HCT116 (cell line): ENCODE measurements around the gene RHNO1. TPM values are rescaled to one million over a fixed set of nuclear protein-coding genes. Genes with fewer than 3 reads are reported as not detected.

Experiments used
- ATAC-seq: fragments of 200-7000 bp; cut with Tn5 transposase; 2 replicates; pipeline ENCODE4 v1.9.1; 2020; ENCODE audit warnings: mild to moderate bottlenecking, moderate library complexity
- BruUV-seq: library from RNA; stranded (reverse); fragments of 400-500 nt; replicated peaks from 2 replicates; lab custom pipeline; 2021; lab: Mats Ljungman, UMichigan
- CTCF ChIA-PET: fragments of 300-600 bp; sonication (Branson Sonifier 250); formaldehyde crosslinking; loops from one replicate; lab custom pipeline; 2021; ENCODE audit warnings: antibody characterized with exemption; lab: Charles Lee
- POLR2A ChIA-PET: fragments of 300-600, 350-600 bp; sonication (Branson Sonifier 250); formaldehyde crosslinking; loops from one replicate; lab custom pipeline; 2021; ENCODE audit warnings: antibody characterized with exemption; lab: Charles Lee
- RAD21 ChIA-PET, 2 experiments: fragments of 300-600 bp; sonication (Branson Sonifier 250); formaldehyde crosslinking; loops; one replicate each; lab custom pipeline; 2023; ENCODE audit warnings: low total read pairs in 2 of 2; ENCODE audit not compliant: uncharacterized antibody in 2 of 2, unreplicated experiment in 2 of 2, low non-redundant PET in 1 of 2; lab: Charles Lee
- DNase-seq: peaks from one replicate; pipeline ENCODE4 v3.0.0-alpha.2; 2010; ENCODE audit warnings: low read depth, low spot score
- H2AFZ ChIP-seq: fragments of 200-600 bp; shearing (Covaris generic), sonication (generic); 2 replicates; pipeline ENCODE4 v1.6.1; 2017; ENCODE audit warnings: low read depth, mixed run types, mixed read lengths, antibody characterized with exemption, low read length; ENCODE audit not compliant: poor library complexity, severe bottlenecking
- H3K27ac ChIP-seq: 2 replicates; pipeline ENCODE4 v1.5.1; 2012; ENCODE audit warnings: low read depth, low read length
- H3K27me3 ChIP-seq: fragments of 200-600 bp; sonication (generic); 2 replicates; pipeline ENCODE4 v1.6.1; 2016; ENCODE audit warnings: mixed run types, low read length, mixed read lengths; ENCODE audit not compliant: insufficient read depth
- H3K36me3 ChIP-seq, 2 experiments: fragments of 200-500 bp in 1 of 2; fragments of 200-600 bp in 1 of 2; sonication (Bioruptor generic) in 1 of 2; sonication (generic) in 1 of 2; 2 replicates each; pipeline versions ENCODE4 v1.5.1 to v1.6.1; 2014 to 2016; ENCODE audit warnings: low read length in 2 of 2, inconsistent platforms in 1 of 2, mixed read lengths in 1 of 2, mixed run types in 1 of 2; ENCODE audit not compliant: insufficient read depth in 2 of 2, control insufficient read depth in 1 of 2
- H3K4me1 ChIP-seq, 2 experiments: fragments of 200-600 bp in 1 of 2; sonication (generic) in 1 of 2; 2 replicates each; pipeline versions ENCODE4 v1.5.1 to v1.6.1; 2012 to 2017; ENCODE audit warnings: low read length in 2 of 2, inconsistent platforms in 1 of 2, mild to moderate bottlenecking in 1 of 2, mixed read lengths in 1 of 2, mixed run types in 1 of 2, moderate library complexity in 1 of 2; ENCODE audit not compliant: insufficient read depth in 2 of 2, control insufficient read depth in 1 of 2
- H3K4me2 ChIP-seq: fragments of 200-600 bp; sonication (generic); 2 replicates; pipeline ENCODE4 v1.6.1; 2017; ENCODE audit warnings: mixed run types, low read length, mixed read lengths
- H3K4me3 ChIP-seq, 2 experiments: fragments of 200-600 bp in 1 of 2; sonication (generic) in 1 of 2; replicated peaks in 1 of 2; 2 replicates each; pipeline ENCODE4 v1.5.1; 2011 to 2016; ENCODE audit warnings: low read length in 2 of 2, control low read depth in 1 of 2, low read depth in 1 of 2, mild to moderate bottlenecking in 1 of 2, mixed read lengths in 1 of 2, mixed run types in 1 of 2
- H3K79me2 ChIP-seq: fragments of 200-600 bp; sonication (generic); 2 replicates; pipeline ENCODE4 v1.6.1; 2017; ENCODE audit warnings: mild to moderate bottlenecking, mixed run types, low read length, moderate library complexity, mixed read lengths; ENCODE audit not compliant: insufficient read depth
- H3K9ac ChIP-seq: fragments of 200-600 bp; sonication (generic); 2 replicates; pipeline ENCODE4 v1.6.1; 2016; ENCODE audit warnings: low read length, mixed read lengths
- H3K9me2 ChIP-seq: fragments of 200-600 bp; sonication (generic), shearing (Covaris generic); 2 replicates; pipeline ENCODE4 v1.6.1; 2017; ENCODE audit warnings: mixed run types, mild to moderate bottlenecking, moderate library complexity; ENCODE audit not compliant: insufficient read depth
- H3K9me3 ChIP-seq, 2 experiments: fragments of 200-500 bp in 1 of 2; fragments of 200-600 bp in 1 of 2; sonication (Bioruptor generic) in 1 of 2; sonication (generic) in 1 of 2; 2 replicates each; pipeline ENCODE4 v1.6.1; 2014 to 2017; ENCODE audit warnings: low read length in 2 of 2, mixed read lengths in 2 of 2, inconsistent platforms in 1 of 2, low read depth in 1 of 2, mild to moderate bottlenecking in 1 of 2, mixed run types in 1 of 2, moderate library complexity in 1 of 2; ENCODE audit not compliant: control insufficient read depth in 1 of 2, insufficient read depth in 1 of 2
- H4K20me1 ChIP-seq: fragments of 200-600 bp; sonication (generic), shearing (Covaris generic); 2 replicates; pipeline ENCODE4 v1.6.1; 2017; ENCODE audit warnings: mixed run types, mild to moderate bottlenecking, moderate library complexity; ENCODE audit not compliant: insufficient read depth
- EGR1 ChIP-seq: IDR thresholded peaks from 2 replicates; pipeline ENCODE4 v1.6.1; 2012; ENCODE audit warnings: low read depth
- JUND ChIP-seq: IDR thresholded peaks from 2 replicates; pipeline ENCODE4 v1.6.1; 2012
- SP1 ChIP-seq: IDR thresholded peaks from 2 replicates; pipeline ENCODE4 v1.6.1; 2012; ENCODE audit warnings: low read depth
- SRF ChIP-seq: IDR thresholded peaks from 2 replicates; pipeline ENCODE4 v1.6.1; 2012; ENCODE audit warnings: low read depth
- TCF7L2 ChIP-seq: IDR thresholded peaks from 2 replicates; pipeline ENCODE4 v1.7.0; 2011; ENCODE audit warnings: borderline replicate concordance, inconsistent platforms; ENCODE audit not compliant: insufficient read depth, insufficient read length; ENCODE audit errors: extremely low read depth
- ZFX ChIP-seq: fragments of 450-650 bp; IDR thresholded peaks from 2 replicates; pipeline ENCODE4 v1.6.1; 2017
- intact Hi-C: fragments of 100-400 bp; cut with micrococcal nuclease; formaldehyde crosslinking; loops from 2 replicates; pipeline ENCODE4 v1.10.0; 2022
- total RNA-seq: library from RNA; stranded (reverse); gene quantifications from one replicate; pipeline ENCODE4 v1.2.1, GENCODE V29; 2021; ENCODE audit not compliant: unreplicated experiment
- TF ChIP-seq, protein P1 (sequence below), 3 experiments: fragments of 200-600 bp in 1 of 3; sonication (generic) in 1 of 3; IDR thresholded peaks in 2 of 3; conservative IDR thresholded peaks in 1 of 3; 2 replicates each; pipeline ENCODE4 v1.5.1; 2012 to 2017; ENCODE audit warnings: low read depth in 2 of 3, low read length in 2 of 3, antibody characterized with exemption in 1 of 3, borderline replicate concordance in 1 of 3, control low read depth in 1 of 3, mild to moderate bottlenecking in 1 of 3, mixed read lengths in 1 of 3, mixed run types in 1 of 3, moderate library complexity in 1 of 3; ENCODE audit not compliant: insufficient read depth in 1 of 3
- TF ChIP-seq, protein P2 (sequence below): IDR thresholded peaks from 2 replicates; pipeline ENCODE4 v1.6.1; 2012

The RHNO1 gene
- total RNA-seq, 1 experiment from 2014 or later = 29.7 TPM

DNA sequence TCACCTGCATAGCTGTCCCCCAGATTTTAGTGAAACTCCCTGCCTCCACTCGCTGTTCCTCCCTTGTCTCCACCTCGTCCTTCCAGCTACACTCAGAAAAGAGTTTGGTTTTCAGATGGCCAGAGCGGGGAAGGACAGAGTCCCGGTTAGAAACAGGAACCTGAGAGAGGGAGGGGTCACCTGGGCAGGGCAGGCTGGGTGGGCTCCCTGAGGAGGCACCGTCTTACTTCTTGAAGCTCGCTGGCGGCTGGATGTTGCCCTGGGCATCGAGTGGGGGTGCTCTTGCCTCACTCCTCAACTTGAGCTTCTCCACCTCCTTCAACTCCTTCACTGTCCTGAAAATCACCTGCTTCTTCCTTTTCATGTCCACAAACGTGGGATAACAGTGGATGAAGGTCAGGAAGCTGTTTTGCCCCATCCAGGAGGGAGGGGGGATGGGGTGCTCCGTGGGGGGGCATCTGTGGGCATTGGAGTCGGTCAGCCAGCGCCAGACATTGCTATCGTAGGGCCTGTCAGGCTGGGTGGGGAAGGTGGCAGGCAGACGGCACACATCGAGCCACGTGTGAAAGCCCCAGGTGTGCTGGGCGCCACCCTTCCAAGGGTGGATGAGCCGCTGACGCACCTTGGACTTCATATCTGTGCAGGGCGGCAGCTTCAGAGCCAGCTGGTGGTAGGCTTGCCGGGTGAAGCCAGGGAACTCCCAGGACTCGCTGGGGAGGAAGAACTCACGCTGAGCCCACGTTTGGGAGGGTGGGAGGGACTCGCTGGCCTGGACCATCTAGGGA, 22.2 kb upstream of the RHNO1 start:
- no TSS peak for BruUV-seq
- Histone ChIP-seq H3K79me2 (no peaks in the 10 kb centered on the region), H3K9me3 (no peaks in the 10 kb centered on the region), H3K4me3 (no peak overlapping the region), H3K27me3 (no peaks in the 10 kb centered on the region), H3K9me2 (no peaks in the 10 kb centered on the region), H3K9ac (no peak overlapping the region), H3K4me2 (no peak overlapping the region), H3K27ac (no peak overlapping the region), H4K20me1 (no peaks in the 10 kb centered on the region), H2AFZ (no peak overlapping the region), H3K4me1 (peaks cover 0 to 3% of the 10 kb centered on the region in 2 experiments; a peak in 2 of 4 replicates), H3K36me3 (peaks cover 18 to 19% of the 10 kb centered on the region in 2 experiments; a peak in 3 of 4 replicates)
- CTCF ChIA-PET = interaction anchor here (0.7 to 2.0 kb wide), 6 partner anchors 10 to 187 kb away, joined by 3 to 13 read pairs (median 6); no protein-coding TSS in a partner anchor
- RAD21 ChIA-PET = no interaction called here
- DNase-seq (no peak), ATAC-seq (no peak)
- TF ChIP-seq, protein P1, sequence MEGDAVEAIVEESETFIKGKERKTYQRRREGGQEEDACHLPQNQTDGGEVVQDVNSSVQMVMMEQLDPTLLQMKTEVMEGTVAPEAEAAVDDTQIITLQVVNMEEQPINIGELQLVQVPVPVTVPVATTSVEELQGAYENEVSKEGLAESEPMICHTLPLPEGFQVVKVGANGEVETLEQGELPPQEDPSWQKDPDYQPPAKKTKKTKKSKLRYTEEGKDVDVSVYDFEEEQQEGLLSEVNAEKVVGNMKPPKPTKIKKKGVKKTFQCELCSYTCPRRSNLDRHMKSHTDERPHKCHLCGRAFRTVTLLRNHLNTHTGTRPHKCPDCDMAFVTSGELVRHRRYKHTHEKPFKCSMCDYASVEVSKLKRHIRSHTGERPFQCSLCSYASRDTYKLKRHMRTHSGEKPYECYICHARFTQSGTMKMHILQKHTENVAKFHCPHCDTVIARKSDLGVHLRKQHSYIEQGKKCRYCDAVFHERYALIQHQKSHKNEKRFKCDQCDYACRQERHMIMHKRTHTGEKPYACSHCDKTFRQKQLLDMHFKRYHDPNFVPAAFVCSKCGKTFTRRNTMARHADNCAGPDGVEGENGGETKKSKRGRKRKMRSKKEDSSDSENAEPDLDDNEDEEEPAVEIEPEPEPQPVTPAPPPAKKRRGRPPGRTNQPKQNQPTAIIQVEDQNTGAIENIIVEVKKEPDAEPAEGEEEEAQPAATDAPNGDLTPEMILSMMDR (IDR thresholded peaks at IDR 0.05 in 2 of 3, conservative IDR thresholded peaks at IDR 0.05 in 1 of 3; ENCODE audit: borderline replicate concordance in 1 of 3, insufficient read depth in 1 of 3, low read depth in 2 of 3, low read length in 2 of 3) = no peak
- TF ChIP-seq SRF (no peak), JUND (no peak), EGR1 (no peak), ZFX (no peak), TCF7L2 (no peak), SP1 (no peak)
- TF ChIP-seq, protein P2, sequence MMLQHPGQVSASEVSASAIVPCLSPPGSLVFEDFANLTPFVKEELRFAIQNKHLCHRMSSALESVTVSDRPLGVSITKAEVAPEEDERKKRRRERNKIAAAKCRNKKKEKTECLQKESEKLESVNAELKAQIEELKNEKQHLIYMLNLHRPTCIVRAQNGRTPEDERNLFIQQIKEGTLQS = no peak
- intact Hi-C loops = no loop called here
- POLR2A ChIA-PET = no interaction called here
